HG03108 (cell line): ENCODE results near the gene PANK1.

Source experiments
- ATAC-seq: cut with Tn5 transposase; IDR thresholded peaks from one replicate; pipeline ENCODE4 v1.9.1; 2021; ENCODE audit warnings: moderate library complexity; ENCODE audit not compliant: unreplicated experiment

PANK1 gene

DNA sequence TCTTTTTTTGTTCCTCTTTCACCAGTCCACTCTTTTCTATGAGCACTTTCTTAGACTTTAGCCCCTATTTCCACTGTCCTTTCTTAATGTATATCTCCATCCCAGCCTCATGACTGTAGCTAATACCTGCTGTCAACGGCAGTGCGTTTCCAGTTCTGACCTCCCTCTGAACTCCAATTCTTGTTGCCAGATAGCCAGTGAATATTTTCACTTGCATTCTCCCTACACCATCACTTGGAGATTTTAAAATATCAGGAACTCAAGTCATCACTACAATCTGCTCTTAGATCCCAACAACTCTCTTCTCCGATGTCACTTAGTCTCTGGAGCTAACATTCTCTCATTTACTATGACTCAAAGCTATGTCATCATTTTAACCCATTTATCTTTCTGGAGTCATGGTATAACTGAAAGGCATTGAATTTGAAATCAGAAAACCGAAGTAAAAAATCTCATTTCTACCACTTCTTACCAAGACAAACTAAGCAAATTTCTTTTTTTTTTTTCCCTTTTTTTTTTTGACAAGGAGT lies 104.6 kb downstream of the PANK1 start:
- no peak for ATAC-seq

DNA sequence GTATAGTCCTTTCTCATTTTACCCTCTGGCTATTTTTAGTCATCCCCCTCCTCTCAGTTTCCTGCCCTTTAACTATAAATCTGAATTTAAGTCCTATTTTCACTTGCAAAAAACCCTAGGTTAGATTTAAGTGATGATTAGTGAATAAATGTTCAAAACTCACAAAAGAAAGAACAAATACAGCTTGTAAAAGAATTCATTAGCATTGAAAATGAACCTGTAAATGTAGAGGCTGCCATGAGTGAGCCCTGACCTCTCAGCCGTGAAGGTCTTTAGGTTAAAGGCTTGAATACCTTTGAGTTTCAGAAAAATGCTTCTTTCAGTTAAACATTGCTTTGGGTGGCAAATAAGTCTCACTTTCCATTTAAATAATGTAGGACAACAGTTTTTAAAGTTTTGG lies 107.7 kb downstream of the PANK1 start:
- no peak for ATAC-seq

DNA sequence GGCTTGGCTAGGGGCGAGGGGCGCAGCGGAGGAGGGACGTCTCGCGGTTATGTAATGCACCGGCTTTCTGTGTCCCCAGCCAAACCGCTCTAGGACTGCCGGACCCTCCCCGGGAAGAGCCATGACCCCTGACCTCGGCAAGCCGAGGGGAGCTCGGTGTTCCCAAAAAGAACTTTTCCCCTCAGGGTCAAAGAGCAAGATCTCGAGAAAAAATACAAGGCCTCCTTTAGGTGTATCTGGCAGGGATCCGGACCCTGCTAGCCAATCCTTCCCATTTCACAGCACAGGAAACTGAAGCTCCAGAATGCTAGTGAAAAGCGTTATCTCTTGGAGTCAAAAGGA lies 109.1 kb downstream of the PANK1 start:
- ATAC-seq: no peak

DNA sequence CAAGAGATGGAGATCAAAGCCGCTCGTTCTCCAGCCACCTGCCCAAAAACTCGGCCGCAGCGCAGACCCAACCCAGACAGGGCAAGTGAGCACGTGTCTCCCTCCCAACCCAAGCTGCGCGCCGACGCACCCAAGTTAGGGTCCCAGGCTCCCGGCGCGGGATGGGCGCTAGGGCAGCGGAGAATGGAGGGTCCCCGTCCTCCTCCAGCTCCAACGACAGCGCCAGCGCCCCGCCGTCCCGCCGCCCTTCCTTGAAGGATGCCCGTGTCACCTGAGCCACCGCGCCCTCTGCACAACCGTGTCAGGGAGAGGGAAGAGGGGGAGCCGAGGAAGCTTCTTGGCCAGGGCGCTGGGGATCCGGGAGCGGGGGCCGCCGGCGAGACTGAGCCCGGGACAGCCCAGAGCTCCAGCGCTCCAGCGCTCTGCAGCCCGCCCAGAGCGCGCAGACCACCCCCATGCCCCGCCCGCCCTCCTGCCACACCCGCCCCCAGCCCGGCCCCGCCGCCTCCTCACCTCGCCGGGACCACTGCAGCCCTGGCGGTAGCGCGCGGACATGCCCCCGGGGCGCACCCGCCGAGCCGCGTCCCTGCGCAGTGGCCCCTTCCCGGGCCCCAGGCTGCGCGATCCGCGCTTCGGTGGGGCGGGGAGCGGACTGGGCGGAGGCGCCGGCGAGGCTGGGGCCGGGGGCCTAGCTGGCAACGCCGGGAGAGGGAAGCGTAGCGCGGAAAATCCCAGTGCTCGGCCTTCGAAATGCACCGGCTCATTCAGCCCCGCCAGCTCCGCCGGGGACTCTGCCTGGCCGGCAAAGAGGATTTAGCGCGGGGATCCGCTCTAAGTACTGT lies 109.7 kb downstream of the PANK1 start, which contains the start of gene SLC16A12:
Gene SLC16A12 (minus strand): TSS at position 424 of the 842 bp plus-strand sequence. CDS start 73,016 bp downstream, outside the sequence.
- ATAC-seq: no peak

GRCh38 chr10:89534826-89535166 lies 110.2 kb downstream of the PANK1 start:
- no peak for ATAC-seq
